Neural progenitor cell (in vitro differentiated cells): ENCODE data around the gene FRAS1. TPM values are rescaled to one million over a fixed set of nuclear protein-coding genes. Genes with fewer than 3 reads are reported as not detected.

Experiments used
- DNase-seq: peaks from one replicate; pipeline ENCODE4 v3.0.0-alpha.2; 2016; ENCODE audit warnings: low spot score
- H2AFZ ChIP-seq: fragments of 200-600 bp; sonication (generic); replicated peaks from 2 replicates; pipeline ENCODE4 v1.6.1; 2016; ENCODE audit warnings: antibody characterized with exemption
- H3F3A ChIP-seq: fragments of 200-600 bp; sonication (generic); 2 replicates; pipeline ENCODE4 v1.6.1; 2016; ENCODE audit warnings: antibody characterized with exemption, low read depth
- H3K27ac ChIP-seq: fragments of 200-600 bp; sonication (generic); 2 replicates; pipeline ENCODE4 v1.5.1; 2016; ENCODE audit warnings: mild to moderate bottlenecking
- H3K27me3 ChIP-seq: fragments of 200-600 bp; sonication (generic); 2 replicates; pipeline ENCODE4 v1.6.1; 2016; ENCODE audit warnings: mild to moderate bottlenecking, moderate library complexity
- H3K36me3 ChIP-seq: fragments of 200-600 bp; sonication (generic); 2 replicates; pipeline ENCODE4 v1.5.1; 2016
- H3K4me1 ChIP-seq: fragments of 200-600 bp; sonication (generic); 2 replicates; pipeline ENCODE4 v1.6.1; 2016; ENCODE audit warnings: mixed run types
- H3K4me2 ChIP-seq: fragments of 200-600 bp; sonication (generic); 2 replicates; pipeline ENCODE4 v1.6.1; 2016
- H3K4me3 ChIP-seq: fragments of 200-600 bp; sonication (generic); 2 replicates; pipeline ENCODE4 v1.5.1; 2016
- H3K79me2 ChIP-seq: fragments of 200-600 bp; sonication (generic); 2 replicates; pipeline ENCODE4 v1.6.1; 2016; ENCODE audit warnings: low read depth
- H3K9ac ChIP-seq: fragments of 200-600 bp; sonication (generic); 2 replicates; pipeline ENCODE4 v1.6.1; 2016
- H3K9me3 ChIP-seq: fragments of 200-600 bp; sonication (generic); 2 replicates; pipeline ENCODE4 v1.5.1; 2016; ENCODE audit warnings: low read depth
- H4K20me1 ChIP-seq: fragments of 200-600 bp; sonication (generic); 2 replicates; pipeline ENCODE4 v1.6.1; 2016; ENCODE audit warnings: low read depth
- H3K27ac Mint-ChIP-seq: 3 replicates; pipeline ENCODE4 v1.8.0; 2021; ENCODE audit warnings: mixed read lengths
- H3K27me3 Mint-ChIP-seq: 2 replicates; pipeline ENCODE4 v1.8.0; 2022; ENCODE audit warnings: low read depth, mild to moderate bottlenecking, inconsistent platforms, moderate library complexity, mixed read lengths; ENCODE audit not compliant: insufficient read depth
- H3K36me3 Mint-ChIP-seq: 3 replicates; pipeline ENCODE4 v1.8.0; 2021; ENCODE audit warnings: mixed read lengths
- H3K4me1 Mint-ChIP-seq: 3 replicates; pipeline ENCODE4 v1.8.0; 2021; ENCODE audit warnings: mixed read lengths
- H3K4me3 Mint-ChIP-seq: 3 replicates; pipeline ENCODE4 v1.8.0; 2021; ENCODE audit warnings: mild to moderate bottlenecking, moderate library complexity, mixed read lengths
- H3K9me3 Mint-ChIP-seq: 3 replicates; pipeline ENCODE4 v1.8.0; 2020; ENCODE audit warnings: mixed read lengths
- EZH2 ChIP-seq: fragments of 200-600 bp; sonication (generic); IDR thresholded peaks from 2 replicates; pipeline ENCODE4 v1.6.1; 2017; ENCODE audit warnings: antibody characterized with exemption, mild to moderate bottlenecking, moderate library complexity
- EZH2phosphoT487 ChIP-seq: fragments of 200-600 bp; sonication (generic); IDR thresholded peaks from 2 replicates; pipeline ENCODE4 v1.6.1; 2017; ENCODE audit warnings: antibody characterized with exemption
- total RNA-seq: library from RNA; depleted of rRNA; stranded (reverse); fragments of >200 nt; gene quantifications from 2 replicates; pipeline ENCODE4 v1.2.3, GENCODE V29; 2015; ENCODE audit warnings: low replicate concordance
- TF ChIP-seq, protein P1 (sequence below): fragments of 200-600 bp; sonication (generic); IDR thresholded peaks from 2 replicates; pipeline ENCODE4 v1.5.1; 2017; ENCODE audit warnings: antibody characterized with exemption, mild to moderate bottlenecking

Gene FRAS1
- total RNA-seq, 1 donor from 2014 or later = 21.3 TPM

DNA sequence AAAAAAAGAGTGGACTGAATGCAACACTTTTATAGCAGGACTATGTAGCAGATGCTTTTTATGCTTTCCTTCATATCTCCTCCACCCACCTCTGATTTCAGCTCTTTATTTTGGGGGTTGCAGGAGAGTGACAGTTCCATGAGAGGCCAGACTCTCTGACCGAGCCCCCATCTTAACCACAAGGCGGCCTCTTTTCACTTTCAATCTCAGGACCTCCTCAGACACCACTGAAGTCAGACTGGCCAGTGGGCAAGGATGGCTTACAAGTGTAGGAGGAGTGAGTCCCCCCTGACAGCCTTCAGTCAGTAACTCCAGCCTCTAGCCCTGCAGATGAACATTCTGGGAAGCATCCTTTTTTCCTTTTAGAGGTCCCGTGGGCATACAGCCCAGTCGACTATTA lies 140.8 kb downstream of the FRAS1 start:
- Histone ChIP-seq H3K9ac (no peak overlapping the region), H3K4me2 (no peak overlapping the region), H2AFZ (no peak overlapping the region), H4K20me1 (no peaks in the 10 kb centered on the region), H3K36me3 (no peaks in the 10 kb centered on the region), H3K27me3 (no peaks in the 10 kb centered on the region), H3F3A (no peaks in the 10 kb centered on the region), H3K79me2 (no peaks in the 10 kb centered on the region), H3K9me3 (no peaks in the 10 kb centered on the region), H3K27ac (no peak overlapping the region), H3K4me3 (no peak overlapping the region), H3K4me1 (peaks cover 7% of the 10 kb centered on the region)
- Mint-ChIP-seq H3K4me1 (peaks cover 3% of the 10 kb centered on the region), H3K36me3 (no peaks in the 10 kb centered on the region), H3K4me3 (no peak overlapping the region), H3K27me3 (no peaks in the 10 kb centered on the region), H3K9me3 (peaks cover 19% of the 10 kb centered on the region), H3K27ac (no peak overlapping the region)
- TF ChIP-seq, protein P1, sequence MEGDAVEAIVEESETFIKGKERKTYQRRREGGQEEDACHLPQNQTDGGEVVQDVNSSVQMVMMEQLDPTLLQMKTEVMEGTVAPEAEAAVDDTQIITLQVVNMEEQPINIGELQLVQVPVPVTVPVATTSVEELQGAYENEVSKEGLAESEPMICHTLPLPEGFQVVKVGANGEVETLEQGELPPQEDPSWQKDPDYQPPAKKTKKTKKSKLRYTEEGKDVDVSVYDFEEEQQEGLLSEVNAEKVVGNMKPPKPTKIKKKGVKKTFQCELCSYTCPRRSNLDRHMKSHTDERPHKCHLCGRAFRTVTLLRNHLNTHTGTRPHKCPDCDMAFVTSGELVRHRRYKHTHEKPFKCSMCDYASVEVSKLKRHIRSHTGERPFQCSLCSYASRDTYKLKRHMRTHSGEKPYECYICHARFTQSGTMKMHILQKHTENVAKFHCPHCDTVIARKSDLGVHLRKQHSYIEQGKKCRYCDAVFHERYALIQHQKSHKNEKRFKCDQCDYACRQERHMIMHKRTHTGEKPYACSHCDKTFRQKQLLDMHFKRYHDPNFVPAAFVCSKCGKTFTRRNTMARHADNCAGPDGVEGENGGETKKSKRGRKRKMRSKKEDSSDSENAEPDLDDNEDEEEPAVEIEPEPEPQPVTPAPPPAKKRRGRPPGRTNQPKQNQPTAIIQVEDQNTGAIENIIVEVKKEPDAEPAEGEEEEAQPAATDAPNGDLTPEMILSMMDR = no peak
- TF ChIP-seq EZH2phosphoT487 (no peak), EZH2 (no peak)
- no peak for DNase-seq

GRCh38 chr4:78199984-78200383 lies 142.9 kb downstream of the FRAS1 start:
- H3K27ac ChIP-seq = no peak overlapping the region
- H2AFZ ChIP-seq = no peak overlapping the region
- Mint-ChIP-seq H3K4me1 (peaks cover 8% of the 10 kb centered on the region), H3K9me3 (peaks cover 10% of the 10 kb centered on the region), H3K27ac (no peak overlapping the region), H3K27me3 (no peaks in the 10 kb centered on the region), H3K4me3 (no peak overlapping the region), H3K36me3 (no peaks in the 10 kb centered on the region)
- no peak overlapping the region for H3K4me3 ChIP-seq
- H3F3A ChIP-seq = peaks cover 3% of the 10 kb centered on the region
- TF ChIP-seq, protein P1 = no peak
- TF ChIP-seq EZH2 (no peak), EZH2phosphoT487 (no peak)
- no peaks in the 10 kb centered on the region for H3K27me3 ChIP-seq
- no peaks in the 10 kb centered on the region for H3K79me2 ChIP-seq
- peaks cover 11% of the 10 kb centered on the region for H3K4me1 ChIP-seq
- H4K20me1 ChIP-seq = no peaks in the 10 kb centered on the region
- H3K9me3 ChIP-seq = no peaks in the 10 kb centered on the region
- no peak for DNase-seq
- H3K4me2 ChIP-seq = no peak overlapping the region
- no peak overlapping the region for H3K9ac ChIP-seq
- H3K36me3 ChIP-seq = no peaks in the 10 kb centered on the region

DNA sequence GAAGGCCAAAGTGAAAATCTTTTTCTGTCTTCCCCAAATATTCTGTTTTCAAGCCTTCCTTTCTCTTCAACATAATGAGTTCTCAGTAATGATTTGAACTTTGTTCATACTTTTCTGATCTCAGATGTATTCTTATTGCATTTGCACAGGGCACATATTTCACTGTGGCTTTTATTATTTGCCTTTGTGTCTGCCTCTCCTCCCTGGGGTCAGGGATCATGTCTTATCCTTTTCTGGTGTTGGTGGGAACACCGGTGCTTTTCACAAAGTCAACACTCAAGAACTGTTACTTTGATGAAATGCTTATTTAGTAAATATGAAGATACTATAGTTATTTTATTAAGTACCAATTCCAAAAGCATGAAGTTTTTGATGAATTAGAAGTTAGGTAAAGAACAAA lies 143.8 kb downstream of the FRAS1 start:
- no peaks in the 10 kb centered on the region for H3K27me3 Mint-ChIP-seq
- H3K9me3 Mint-ChIP-seq = peaks cover 6% of the 10 kb centered on the region
- Histone ChIP-seq H4K20me1 (no peaks in the 10 kb centered on the region), H3K4me1 (peaks cover 21% of the 10 kb centered on the region), H3K9me3 (no peaks in the 10 kb centered on the region), H3K36me3 (no peaks in the 10 kb centered on the region), H3K4me3 (no peak overlapping the region), H2AFZ (no peak overlapping the region), H3K4me2 (no peak overlapping the region), H3K27me3 (no peaks in the 10 kb centered on the region), H3K9ac (no peak overlapping the region), H3K79me2 (no peaks in the 10 kb centered on the region), H3F3A (peaks cover 10% of the 10 kb centered on the region), H3K27ac (no peak overlapping the region)
- DNase-seq = no peak
- TF ChIP-seq EZH2 = no peak
- TF ChIP-seq EZH2phosphoT487 = no peak
- TF ChIP-seq, protein P1 = no peak
- no peak overlapping the region for H3K27ac Mint-ChIP-seq
- H3K4me3 Mint-ChIP-seq = no peak overlapping the region
- H3K4me1 Mint-ChIP-seq = peaks cover 18% of the 10 kb centered on the region
- no peaks in the 10 kb centered on the region for H3K36me3 Mint-ChIP-seq
